ENCODE measurements around the gene U2AF2. TPM values are rescaled to one million over a fixed set of nuclear protein-coding genes. Genes with fewer than 3 reads are reported as not detected.

The U2AF2 gene
- total RNA-seq, 2 experiments from 2014 or later: 211 to 264 TPM

DNA sequence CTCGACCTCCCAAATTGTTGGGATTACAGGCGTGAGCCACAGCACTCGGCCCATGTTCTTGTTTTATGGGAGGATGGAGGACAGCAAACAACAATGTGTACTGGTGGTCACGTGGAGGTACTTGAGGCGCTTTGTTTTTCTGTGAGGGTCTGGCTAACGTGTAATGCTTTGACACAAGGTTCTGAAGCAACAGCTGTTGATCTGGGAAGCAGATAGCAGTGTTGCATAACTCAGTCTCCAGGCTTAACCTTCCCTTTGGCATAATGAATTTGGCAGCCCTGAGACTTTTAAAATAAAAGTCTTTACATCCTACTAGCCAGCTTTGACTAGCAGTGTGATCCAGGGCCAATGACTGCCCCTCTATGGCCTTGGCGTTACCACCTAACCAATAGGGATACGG lies 21.0 kb upstream of the U2AF2 start:
- peak overlapping the region; percentile 59; the same call in 1 of the 2 replicates for H2AFZ ChIP-seq (ENCODE audit: low read length)
- ChIA-PET POLR2A (interaction anchor here (0.6 to 1.0 kb wide), 4 partner anchors 9 to 357 kb away, joined by 3 to 6 read pairs (median 4); partner anchors contain the start of genes KMT5C and ZNF784), CTCF (ENCODE audit: unreplicated experiment) (interaction anchor here (1.6 kb wide), 1 partner anchor 21 kb away, joined by 3 read pairs; the partner anchor contains the start of gene U2AF2)
- no peak for DNase-seq (ENCODE audit: low spot score)
- TF ChIP-seq, protein P1, sequence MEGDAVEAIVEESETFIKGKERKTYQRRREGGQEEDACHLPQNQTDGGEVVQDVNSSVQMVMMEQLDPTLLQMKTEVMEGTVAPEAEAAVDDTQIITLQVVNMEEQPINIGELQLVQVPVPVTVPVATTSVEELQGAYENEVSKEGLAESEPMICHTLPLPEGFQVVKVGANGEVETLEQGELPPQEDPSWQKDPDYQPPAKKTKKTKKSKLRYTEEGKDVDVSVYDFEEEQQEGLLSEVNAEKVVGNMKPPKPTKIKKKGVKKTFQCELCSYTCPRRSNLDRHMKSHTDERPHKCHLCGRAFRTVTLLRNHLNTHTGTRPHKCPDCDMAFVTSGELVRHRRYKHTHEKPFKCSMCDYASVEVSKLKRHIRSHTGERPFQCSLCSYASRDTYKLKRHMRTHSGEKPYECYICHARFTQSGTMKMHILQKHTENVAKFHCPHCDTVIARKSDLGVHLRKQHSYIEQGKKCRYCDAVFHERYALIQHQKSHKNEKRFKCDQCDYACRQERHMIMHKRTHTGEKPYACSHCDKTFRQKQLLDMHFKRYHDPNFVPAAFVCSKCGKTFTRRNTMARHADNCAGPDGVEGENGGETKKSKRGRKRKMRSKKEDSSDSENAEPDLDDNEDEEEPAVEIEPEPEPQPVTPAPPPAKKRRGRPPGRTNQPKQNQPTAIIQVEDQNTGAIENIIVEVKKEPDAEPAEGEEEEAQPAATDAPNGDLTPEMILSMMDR (conservative IDR thresholded peaks at IDR 0.05; ENCODE audit: low read length): no peak
- no peak for TF ChIP-seq EZH2phosphoT487 (IDR thresholded peaks at IDR 0.05; ENCODE audit: borderline replicate concordance, low read depth, low read length)
- H3K9me3 ChIP-seq (ENCODE audit: low read length): no peaks in the 10 kb centered on the region
- peaks cover 26% of the 10 kb centered on the region for H3K79me2 ChIP-seq (ENCODE audit: insufficient read depth, low read depth, low read length)
- no peaks in the 10 kb centered on the region for H4K20me1 ChIP-seq (ENCODE audit: insufficient read depth, low read length)
- peak overlapping the region; percentile 98 for H3K4me3 ChIP-seq (ENCODE audit: low read depth, low read length, poor library complexity, severe bottlenecking)
- H3K27ac ChIP-seq (ENCODE audit: low read depth, low read length, poor library complexity, severe bottlenecking): peak overlapping the region; percentile 64
- H3K4me2 ChIP-seq (ENCODE audit: low read length): peak overlapping the region; percentile 100
- H3K36me3 ChIP-seq (ENCODE audit: insufficient read depth, low read length): peaks cover 7% of the 10 kb centered on the region; the same call in 1 of the 2 replicates
- intact Hi-C loops (cut with micrococcal nuclease; ENCODE audit: unreplicated experiment): no loop called here
- H3K9me2 ChIP-seq (ENCODE audit: insufficient read depth, low read length): no peaks in the 10 kb centered on the region
- BruUV-seq (replicated peaks): no TSS peak
- H3K4me1 ChIP-seq (ENCODE audit: insufficient read depth, low read length, poor library complexity, severe bottlenecking): peaks cover 38% of the 10 kb centered on the region

DNA sequence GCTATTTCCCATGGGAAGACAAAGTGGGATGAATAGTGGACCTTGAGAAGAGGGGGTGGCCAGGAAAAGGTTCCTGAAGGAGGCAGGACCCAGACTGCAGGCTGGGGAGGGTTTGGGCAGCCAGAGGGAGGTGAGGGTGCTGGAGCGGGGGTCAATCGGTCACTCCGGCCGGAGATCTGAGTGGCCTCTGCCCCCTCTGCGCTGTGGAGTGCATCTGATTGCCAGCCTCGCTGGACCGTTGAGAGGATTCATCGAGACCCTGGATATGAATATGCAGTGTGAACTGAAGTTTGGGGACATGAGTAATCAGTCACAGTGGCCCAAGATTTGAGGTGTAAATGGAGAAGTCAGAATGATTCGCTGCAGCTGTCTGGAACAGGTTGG lies 19.5 kb upstream of the U2AF2 start:
- ChIA-PET CTCF (ENCODE audit: unreplicated experiment) (no interaction called here), POLR2A (no interaction called here)
- peak overlapping the region; percentile 64 for H3K27ac ChIP-seq (ENCODE audit: low read depth, low read length, poor library complexity, severe bottlenecking)
- DNase-seq (ENCODE audit: low spot score): no peak
- no peaks in the 10 kb centered on the region for H4K20me1 ChIP-seq (ENCODE audit: insufficient read depth, low read length)
- no peaks in the 10 kb centered on the region for H3K9me2 ChIP-seq (ENCODE audit: insufficient read depth, low read length)
- intact Hi-C loops (cut with micrococcal nuclease; ENCODE audit: unreplicated experiment): no loop called here
- H3K4me2 ChIP-seq (ENCODE audit: low read length): peak overlapping the region; percentile 100
- H3K36me3 ChIP-seq (ENCODE audit: insufficient read depth, low read length): peaks cover 7% of the 10 kb centered on the region; the same call in 1 of the 2 replicates
- peaks cover 26% of the 10 kb centered on the region for H3K79me2 ChIP-seq (ENCODE audit: insufficient read depth, low read depth, low read length)
- no peaks in the 10 kb centered on the region for H3K9me3 ChIP-seq (ENCODE audit: low read length)
- TF ChIP-seq, protein P1 (conservative IDR thresholded peaks at IDR 0.05; ENCODE audit: low read length): no peak
- no peak for TF ChIP-seq EZH2phosphoT487 (IDR thresholded peaks at IDR 0.05; ENCODE audit: borderline replicate concordance, low read depth, low read length)
- H2AFZ ChIP-seq (ENCODE audit: low read length): no peak overlapping the region
- peaks cover 53% of the 10 kb centered on the region for H3K4me1 ChIP-seq (ENCODE audit: insufficient read depth, low read length, poor library complexity, severe bottlenecking)
- H3K4me3 ChIP-seq (ENCODE audit: low read depth, low read length, poor library complexity, severe bottlenecking): peak overlapping the region; percentile 98
- BruUV-seq (replicated peaks): TSS peak; percentile 61

DNA sequence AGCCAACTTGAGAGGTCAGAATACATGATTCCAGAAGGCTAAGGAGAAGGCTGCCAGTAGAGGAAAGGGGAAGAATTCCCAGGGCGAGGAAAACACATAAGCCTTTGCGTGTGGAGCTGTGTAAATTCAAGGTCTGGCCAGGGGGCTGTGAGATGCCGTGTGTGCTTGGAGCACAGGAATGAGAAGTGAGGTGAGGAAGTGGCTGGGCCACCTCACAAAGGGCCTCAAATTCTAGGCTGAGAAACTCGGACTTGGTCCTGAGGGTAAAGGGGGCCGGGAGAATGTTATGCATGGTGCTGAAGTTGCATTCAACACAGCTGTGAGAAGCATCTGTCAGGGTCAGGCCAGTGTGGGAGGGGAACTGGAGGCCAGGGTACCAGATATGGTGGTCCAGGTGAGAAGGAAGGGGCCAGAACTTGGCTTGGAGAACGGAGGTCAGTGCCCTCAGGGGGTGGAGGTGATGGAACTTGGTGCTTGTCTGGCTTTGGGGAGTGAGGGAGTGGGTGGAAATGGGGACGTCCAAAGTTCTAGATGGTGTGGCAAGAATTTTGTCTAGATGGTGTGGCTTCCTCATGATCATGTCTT lies 18.9 kb upstream of the U2AF2 start:
- Histone ChIP-seq H2AFZ (ENCODE audit: low read length) (no peak overlapping the region), H3K9me2 (ENCODE audit: insufficient read depth, low read length) (no peaks in the 10 kb centered on the region), H4K20me1 (ENCODE audit: insufficient read depth, low read length) (no peaks in the 10 kb centered on the region), H3K4me2 (ENCODE audit: low read length) (peak overlapping the region; percentile 100), H3K27ac (ENCODE audit: low read depth, low read length, poor library complexity, severe bottlenecking) (no peak overlapping the region), H3K4me3 (ENCODE audit: low read depth, low read length, poor library complexity, severe bottlenecking) (peak overlapping the region; percentile 98), H3K4me1 (ENCODE audit: insufficient read depth, low read length, poor library complexity, severe bottlenecking) (peaks cover 57% of the 10 kb centered on the region), H3K79me2 (ENCODE audit: insufficient read depth, low read depth, low read length) (peaks cover 26% of the 10 kb centered on the region), H3K36me3 (ENCODE audit: insufficient read depth, low read length) (peaks cover 7% of the 10 kb centered on the region; the same call in 1 of the 2 replicates), H3K9me3 (ENCODE audit: low read length) (no peaks in the 10 kb centered on the region)
- intact Hi-C loops (cut with micrococcal nuclease; ENCODE audit: unreplicated experiment): no loop called here
- ChIA-PET CTCF (ENCODE audit: unreplicated experiment) (no interaction called here), POLR2A (no interaction called here)
- no peak for DNase-seq (ENCODE audit: low spot score)
- no TSS peak for BruUV-seq (replicated peaks)
- no peak for TF ChIP-seq EZH2phosphoT487 (IDR thresholded peaks at IDR 0.05; ENCODE audit: borderline replicate concordance, low read depth, low read length)
- TF ChIP-seq, protein P1 (conservative IDR thresholded peaks at IDR 0.05; ENCODE audit: low read length): no peak

Data from OCI-LY7 (cell line).